Measurements from ENCODE around the gene ZNF467. TPM values are rescaled to one million over a fixed set of nuclear protein-coding genes. Genes with fewer than 3 reads are reported as not detected.

The ZNF467 gene
- total and polyA plus RNA-seq, 2 of the 8 experiments (the other 6 are each of a cell fraction or from before 2014, with no cell fraction given) = 0.50 to 0.51 TPM

- no peak overlapping the region for H3K23ac ChIP-seq (ENCODE audit: insufficient read length)
- no peaks in the 10 kb centered on the region for H3K23me2 ChIP-seq (ENCODE audit: low read depth, low read length)
- no peak overlapping the region for H2BK120ac ChIP-seq (replicated peaks; ENCODE audit: low read depth, low read length)
- H3K4ac ChIP-seq (replicated peaks; ENCODE audit: insufficient read length, low read depth, low read length) = no peak overlapping the region
- H4K20me1 ChIP-seq (replicated peaks in 1 of 2; ENCODE audit: control insufficient read depth in 1 of 2, insufficient read depth in 2 of 2, low read length in 2 of 2) = peaks cover 0 to 1% of the 10 kb centered on the region in 2 experiments
- FAIRE-seq = no peak
- H3K9me3 ChIP-seq (ENCODE audit: insufficient read depth in 2 of 2, low read depth in 1 of 2, low read length in 1 of 2) = no peaks in the 10 kb centered on the region
- H3K36me3 ChIP-seq (ENCODE audit: control insufficient read depth in 2 of 4, insufficient read depth in 4 of 4, low read length in 3 of 4) = no peaks in the 10 kb centered on the region
- H3K27ac ChIP-seq (ENCODE audit: low read depth, low read length) = no peak overlapping the region
- H2AFZ ChIP-seq (ENCODE audit: low read length) = no peak overlapping the region
- no peaks in the 10 kb centered on the region for H3K79me2 ChIP-seq (ENCODE audit: control insufficient read depth in 1 of 2, insufficient read depth in 2 of 2, low read length in 2 of 2)
- no peaks in the 10 kb centered on the region for H3K27me3 ChIP-seq (replicated peaks in 1 of 4; ENCODE audit: control insufficient read depth in 3 of 4, extremely low read depth in 1 of 4, insufficient read depth in 3 of 4, low read length in 3 of 4)
- no peak overlapping the region for H3K56ac ChIP-seq (replicated peaks; ENCODE audit: insufficient read length, low read depth, low read length)
- no peak overlapping the region for H2BK12ac ChIP-seq (ENCODE audit: low read depth, low read length)
- ChIA-PET POLR2A (ENCODE audit: partially characterized antibody) (no interaction called here), CTCF (ENCODE audit: partially characterized antibody) (interaction anchor here (0.6 to 5.0 kb wide), 10 partner anchors 9 to 111 kb away, joined by 3 to 39 read pairs (median 6); no protein-coding TSS in a partner anchor)
- no peak overlapping the region for H2BK5ac ChIP-seq (ENCODE audit: low read depth, low read length)
- no peak overlapping the region for H4K8ac ChIP-seq (ENCODE audit: extremely low read depth, insufficient read depth, low read length)
- H3K4me1 ChIP-seq (replicated peaks in 1 of 4; ENCODE audit: control insufficient read depth in 3 of 4, insufficient read depth in 4 of 4, low read length in 3 of 4) = peaks cover 0 to 7% (median 0%) of the 10 kb centered on the region in 4 experiments; a peak in 1 of 7 replicates
- no peak overlapping the region for H2BK15ac ChIP-seq (ENCODE audit: low read length)
- H4K5ac ChIP-seq (ENCODE audit: insufficient read length, low read depth, low read length) = no peak overlapping the region
- no peaks in the 10 kb centered on the region for H3K79me1 ChIP-seq (ENCODE audit: low read depth, low read length)
- TF ChIP-seq ATF3 (IDR thresholded peaks at IDR 0.05; ENCODE audit: insufficient read depth, low read depth, low read length) = no peak
- no peak for TF ChIP-seq GTF2F1 (IDR thresholded peaks at IDR 0.05; ENCODE audit: borderline replicate concordance, low read depth, low read length)
- H3K18ac ChIP-seq (ENCODE audit: extremely low read depth, low read length) = no peak overlapping the region
- no peak overlapping the region for H3K14ac ChIP-seq (ENCODE audit: insufficient read length)
- 92% methylated on average over 9 of the region's 9 CpGs; no CpG with 5 or more reads in 1 of the 2 experiments for WGBS, 2 experiments (ENCODE audit: extremely low coverage in 1 of 2, insufficient coverage in 1 of 2, insufficient read length in 1 of 2, insufficient replicate concordance in 2 of 2, low coverage in 1 of 2, low lambda C conversion rate in 2 of 2, missing lambda C conversion rate in 1 of 2)
- H3K4me2 ChIP-seq (ENCODE audit: insufficient read depth in 1 of 2, low read depth in 2 of 2, low read length in 2 of 2) = no peak overlapping the region
- H2AK5ac ChIP-seq (ENCODE audit: low read depth, low read length) = no peak overlapping the region
- H4K91ac ChIP-seq (replicated peaks; ENCODE audit: insufficient read length, low read length) = no peak overlapping the region
- H3K4me3 ChIP-seq (ENCODE audit: extremely low read depth in 1 of 4, insufficient read depth in 2 of 4, low read depth in 3 of 4, low read length in 4 of 4) = no peak overlapping the region
- no peak for DNase-seq (ENCODE audit: low read depth in 1 of 2, low spot score in 2 of 2)
- H3K9ac ChIP-seq (replicated peaks in 1 of 4; ENCODE audit: extremely low read depth in 1 of 4, low read depth in 3 of 4, low read length in 3 of 4) = no peak overlapping the region
- no peak overlapping the region for H2BK20ac ChIP-seq (ENCODE audit: low read length)
Observed at GRCh38 chr7:149750122-149750845, 23.1 kb downstream of the ZNF467 start.

Measured in H1 (cell line).